H1 (cell line): ENCODE measurements around the gene CDKL4. TPM values are rescaled to one million over a fixed set of nuclear protein-coding genes. Genes with fewer than 3 reads are reported as not detected.

Experiments
- CTCF ChIA-PET: fragments of 300-600 bp; sonication (Branson Sonifier 250); formaldehyde crosslinking; loops from one replicate; lab custom pipeline; 2021; ENCODE audit not compliant: partially characterized antibody; lab: Charles Lee
- POLR2A ChIA-PET: fragments of 300-600 bp; sonication (Branson Sonifier 250); formaldehyde crosslinking; loops from one replicate; lab custom pipeline; 2021; ENCODE audit warnings: inconsistent platforms; ENCODE audit not compliant: partially characterized antibody; lab: Charles Lee
- DNase-seq, 2 experiments: peaks; one replicate each; pipeline versions ENCODE4 v3.0.0 to v3.0.0-alpha.2; 2010 to 2022; ENCODE audit warnings: low spot score in 2 of 2, low read depth in 1 of 2, mixed read lengths in 1 of 2
- FAIRE-seq: peaks from 2 replicates; lab custom pipeline; 2011; peaks lifted over from hg19 to GRCh38; lab: Jason Lieb, UNC
- H2AFZ ChIP-seq: 2 replicates; pipeline ENCODE4 v1.8.1; 2012; ENCODE audit warnings: low read length, inconsistent platforms
- H2AK5ac ChIP-seq: 2 replicates; pipeline ENCODE4 v1.6.1; 2013; ENCODE audit warnings: low read depth, low read length
- H2BK120ac ChIP-seq: replicated peaks from 2 replicates; pipeline ENCODE3; 2013; ENCODE audit warnings: low read depth, low read length, inconsistent platforms
- H2BK12ac ChIP-seq: 2 replicates; pipeline ENCODE4 v1.6.1; 2013; ENCODE audit warnings: low read depth, low read length
- H2BK15ac ChIP-seq: 2 replicates; pipeline ENCODE4 v1.6.1; 2013; ENCODE audit warnings: low read length
- H2BK20ac ChIP-seq: 2 replicates; pipeline ENCODE4 v1.6.1; 2013; ENCODE audit warnings: low read length
- H2BK5ac ChIP-seq: 2 replicates; pipeline ENCODE4 v1.6.1; 2013; ENCODE audit warnings: low read depth, low read length
- H3K14ac ChIP-seq: 2 replicates; pipeline ENCODE4 v1.6.1; 2013; ENCODE audit warnings: inconsistent platforms; ENCODE audit not compliant: insufficient read length
- H3K18ac ChIP-seq: 2 replicates; pipeline ENCODE4 v1.6.1; 2013; ENCODE audit warnings: low read length; ENCODE audit errors: extremely low read depth
- H3K23ac ChIP-seq: 2 replicates; pipeline ENCODE4 v1.6.1; 2013; ENCODE audit warnings: inconsistent platforms; ENCODE audit not compliant: insufficient read length
- H3K23me2 ChIP-seq: 2 replicates; pipeline ENCODE4 v1.6.1; 2013; ENCODE audit warnings: low read depth, low read length
- H3K27ac ChIP-seq: 2 replicates; pipeline ENCODE4 v1.6.1; 2011; ENCODE audit warnings: low read depth, low read length, inconsistent platforms
- H3K27me3 ChIP-seq, 4 experiments: replicated peaks in 1 of 4; 1 replicate in 1 of 4; 2 replicates in 3 of 4; pipeline versions ENCODE4 v1.6.1 to v1.8.1; 2011 to 2013; ENCODE audit warnings: low read length in 3 of 4, mild to moderate bottlenecking in 3 of 4, inconsistent platforms in 2 of 4, mixed read lengths in 2 of 4, moderate library complexity in 1 of 4; ENCODE audit not compliant: control insufficient read depth in 3 of 4, insufficient read depth in 3 of 4; ENCODE audit errors: extremely low read depth in 1 of 4
- H3K36me3 ChIP-seq, 4 experiments: 2 replicates each; pipeline versions ENCODE4 v1.6.1 to v1.8.1; 2011 to 2013; ENCODE audit warnings: mild to moderate bottlenecking in 4 of 4, low read length in 3 of 4, moderate library complexity in 2 of 4, control low read depth in 1 of 4, inconsistent platforms in 1 of 4; ENCODE audit not compliant: insufficient read depth in 4 of 4, control insufficient read depth in 2 of 4
- H3K4ac ChIP-seq: replicated peaks from 2 replicates; pipeline ENCODE3; 2013; ENCODE audit warnings: low read length, low read depth, mixed read lengths, inconsistent platforms; ENCODE audit not compliant: insufficient read length
- H3K4me1 ChIP-seq, 4 experiments: replicated peaks in 1 of 4; 1 replicate in 1 of 4; 2 replicates in 3 of 4; pipeline versions ENCODE4 v1.6.1 to v1.8.1; 2011 to 2013; ENCODE audit warnings: low read length in 3 of 4, inconsistent platforms in 2 of 4, mixed read lengths in 1 of 4; ENCODE audit not compliant: insufficient read depth in 4 of 4, control insufficient read depth in 3 of 4
- H3K4me2 ChIP-seq, 2 experiments: 2 replicates each; pipeline versions ENCODE4 v1.6.1 to v1.8.1; 2011 to 2013; ENCODE audit warnings: low read depth in 2 of 2, low read length in 2 of 2, control low read depth in 1 of 2, inconsistent platforms in 1 of 2, mild to moderate bottlenecking in 1 of 2; ENCODE audit not compliant: insufficient read depth in 1 of 2
- H3K4me3 ChIP-seq, 4 experiments: fragments of 200-600, 300-600 bp in 1 of 4; sonication (generic), shearing (Covaris generic), sonication (Bioruptor Twin) in 1 of 4; 2 replicates each; pipeline versions ENCODE4 v1.5.1 to v1.8.1; 2011 to 2016; ENCODE audit warnings: low read length in 4 of 4, low read depth in 3 of 4, control low read depth in 2 of 4, inconsistent platforms in 2 of 4, mild to moderate bottlenecking in 2 of 4, mixed read lengths in 1 of 4, moderate library complexity in 1 of 4; ENCODE audit not compliant: insufficient read depth in 2 of 4; ENCODE audit errors: extremely low read depth in 1 of 4
- H3K56ac ChIP-seq: replicated peaks from 2 replicates; pipeline ENCODE3; 2013; ENCODE audit warnings: low read depth, mild to moderate bottlenecking, mixed read lengths, low read length, inconsistent platforms; ENCODE audit not compliant: insufficient read length
- H3K79me1 ChIP-seq: 2 replicates; pipeline ENCODE4 v1.6.1; 2013; ENCODE audit warnings: low read depth, low read length, control low read depth
- H3K79me2 ChIP-seq, 2 experiments: 2 replicates each; pipeline versions ENCODE4 v1.6.1 to v1.8.1; 2012 to 2013; ENCODE audit warnings: low read length in 2 of 2, mild to moderate bottlenecking in 2 of 2, inconsistent platforms in 1 of 2; ENCODE audit not compliant: insufficient read depth in 2 of 2, control insufficient read depth in 1 of 2
- H3K9ac ChIP-seq, 4 experiments: replicated peaks in 1 of 4; 1 replicate in 1 of 4; 2 replicates in 3 of 4; pipeline versions ENCODE4 v1.6.1 to v1.8.1; 2011 to 2013; ENCODE audit warnings: low read depth in 3 of 4, low read length in 3 of 4, control low read depth in 2 of 4, mild to moderate bottlenecking in 2 of 4, moderate library complexity in 2 of 4, inconsistent platforms in 1 of 4; ENCODE audit errors: extremely low read depth in 1 of 4
- H3K9me3 ChIP-seq, 2 experiments: 2 replicates each; pipeline versions ENCODE4 v1.6.1 to v1.8.1; 2012 to 2013; ENCODE audit warnings: mild to moderate bottlenecking in 2 of 2, moderate library complexity in 2 of 2, control low read depth in 1 of 2, inconsistent platforms in 1 of 2, low read depth in 1 of 2, low read length in 1 of 2, mixed read lengths in 1 of 2; ENCODE audit not compliant: insufficient read depth in 2 of 2
- H4K20me1 ChIP-seq, 2 experiments: replicated peaks in 1 of 2; 2 replicates each; pipeline versions ENCODE3 to v1.8.1; 2011 to 2013; ENCODE audit warnings: inconsistent platforms in 2 of 2, low read length in 2 of 2, mild to moderate bottlenecking in 1 of 2; ENCODE audit not compliant: insufficient read depth in 2 of 2, control insufficient read depth in 1 of 2
- H4K5ac ChIP-seq: 2 replicates; pipeline ENCODE4 v1.6.1; 2013; ENCODE audit warnings: low read length, low read depth, mixed read lengths, inconsistent platforms; ENCODE audit not compliant: insufficient read length
- H4K8ac ChIP-seq: 2 replicates; pipeline ENCODE4 v1.8.0; 2013; ENCODE audit warnings: mild to moderate bottlenecking, moderate library complexity, low read length, inconsistent platforms; ENCODE audit not compliant: insufficient read depth; ENCODE audit errors: extremely low read depth
- H4K91ac ChIP-seq: replicated peaks from 2 replicates; pipeline ENCODE3; 2013; ENCODE audit warnings: low read length, mixed read lengths, inconsistent platforms; ENCODE audit not compliant: insufficient read length
- ATF2 ChIP-seq: IDR thresholded peaks from 2 replicates; pipeline ENCODE4 v1.6.1; 2012; ENCODE audit warnings: low read length, inconsistent platforms
- CREB1 ChIP-seq: IDR thresholded peaks from 2 replicates; pipeline ENCODE4 v1.6.1; 2012; ENCODE audit warnings: inconsistent platforms
- CTBP2 ChIP-seq: IDR thresholded peaks from 2 replicates; pipeline ENCODE4 v1.7.0; 2011; ENCODE audit warnings: borderline replicate concordance, mild to moderate bottlenecking, moderate library complexity, mixed read lengths, low read length; ENCODE audit not compliant: insufficient read depth, insufficient read length
- HDAC2 ChIP-seq, 2 experiments: fragments of 300-600 bp in 1 of 2; sonication (generic) in 1 of 2; IDR thresholded peaks; 2 replicates each; pipeline ENCODE4 v1.6.1; 2011 to 2012; ENCODE audit warnings: low read depth in 2 of 2, low read length in 2 of 2, mild to moderate bottlenecking in 2 of 2, moderate library complexity in 2 of 2, borderline replicate concordance in 1 of 2, inconsistent platforms in 1 of 2
- JUND ChIP-seq: IDR thresholded peaks from 2 replicates; pipeline ENCODE4 v1.6.1; 2011; ENCODE audit warnings: mild to moderate bottlenecking, improper control_type of control experiment, low read length
- KDM5A ChIP-seq: fragments of 200-600 bp; IDR thresholded peaks from 2 replicates; pipeline ENCODE4 v1.7.1; 2012; ENCODE audit warnings: mild to moderate bottlenecking, low read length, inconsistent platforms, mixed read lengths
- MAFK ChIP-seq: IDR thresholded peaks from 2 replicates; pipeline ENCODE4 v1.6.1; 2012; ENCODE audit warnings: low read depth, mild to moderate bottlenecking, improper control_type of control experiment, low read length
- NANOG ChIP-seq: IDR thresholded peaks from 2 replicates; pipeline ENCODE4 v1.6.1; 2011; ENCODE audit warnings: low read length, low read depth, mild to moderate bottlenecking, inconsistent platforms; ENCODE audit not compliant: insufficient read depth, poor library complexity, severe bottlenecking
- POLR2AphosphoS5 ChIP-seq: IDR thresholded peaks from 2 replicates; pipeline ENCODE4 v1.6.1; 2011; ENCODE audit warnings: low read depth, low read length
- RXRA ChIP-seq: IDR thresholded peaks from 2 replicates; pipeline ENCODE4 v1.6.1; 2011; ENCODE audit warnings: low read depth, mild to moderate bottlenecking, low read length, moderate library complexity; ENCODE audit not compliant: insufficient read depth
- SIRT6 ChIP-seq: IDR thresholded peaks from one replicate; pipeline ENCODE4 v1.7.1; 2012; ENCODE audit warnings: low read length, inconsistent platforms
- SP2 ChIP-seq: IDR thresholded peaks from 2 replicates; pipeline ENCODE4 v1.6.1; 2012; ENCODE audit warnings: mild to moderate bottlenecking, low read length, inconsistent platforms
- WGBS, 2 experiments: shearing (Covaris generic) in 1 of 2; methylation state at CpG; one replicate each; pipeline versions ENCODE4 v1.1.6 to v1.1.7; 2013 to 2015; ENCODE audit warnings: low lambda C conversion rate in 2 of 2, mixed read lengths in 2 of 2, inconsistent platforms in 1 of 2, low coverage in 1 of 2, missing lambda C conversion rate in 1 of 2; ENCODE audit not compliant: insufficient replicate concordance in 2 of 2, insufficient coverage in 1 of 2, insufficient read length in 1 of 2; ENCODE audit errors: extremely low coverage in 1 of 2, missing lambda C conversion rate in 1 of 2; 5-methylcytosine and 5-hydroxymethylcytosine counted together
- polyA plus RNA-seq, 7 experiments: library from polyadenylated mRNA; depleted of rRNA in 3 of 7; stranded (reverse) in 5 of 7; unstranded in 2 of 7; fragments of >200 nt in 5 of 7; fragments of 200-250 nt in 2 of 7; gene quantifications; 1 replicate in 5 of 7; 2 replicates in 1 of 7; 4 replicates in 1 of 7; pipeline versions ENCODE4 v1.2.1 to v1.2.3, GENCODE V29; 2011 to 2013; ENCODE audit warnings: missing spikeins in 2 of 7, mixed read lengths in 2 of 7
- total RNA-seq: library from RNA; stranded (reverse); fragmentation: NEBNext Ultra II Directional; extraction: Animal tissue kit (Norgen Biotek cat#: 25700); gene quantifications from 2 replicates; pipeline ENCODE4 v1.2.1, GENCODE V29; 2021

Gene CDKL4
- total and polyA plus RNA-seq, 2 of the 8 experiments (the other 6 are each of a cell fraction or from before 2014, with no cell fraction given): not detected

- no peak overlapping the region for H2AK5ac ChIP-seq
- no peaks in the 10 kb centered on the region for H3K36me3 ChIP-seq
- no peak overlapping the region for H4K91ac ChIP-seq
- 89% methylated on average over 2 of the region's 2 CpGs; no CpG with 5 or more reads in 1 of the 2 experiments for WGBS, 2 experiments
- no peak overlapping the region for H3K56ac ChIP-seq
- H2AFZ ChIP-seq: no peak overlapping the region
- H4K5ac ChIP-seq: no peak overlapping the region
- TF ChIP-seq CREB1 (no peak), ATF2 (no peak), POLR2AphosphoS5 (no peak), SIRT6 (no peak), KDM5A (no peak), RXRA (no peak), NANOG (no peak), CTBP2 (no peak), JUND (no peak), HDAC2 (IDR thresholded peaks at IDR 0.05; ENCODE audit: borderline replicate concordance in 1 of 2, low read depth in 2 of 2, low read length in 2 of 2) (no peak), MAFK (no peak), SP2 (no peak)
- H4K8ac ChIP-seq: no peak overlapping the region
- H3K4ac ChIP-seq: no peak overlapping the region
- no peak overlapping the region for H2BK15ac ChIP-seq
- H3K27ac ChIP-seq: no peak overlapping the region
- ChIA-PET CTCF (interaction anchor here (0.9 to 6.1 kb wide), 2 partner anchors 13 to 23 kb away, joined by 3 to 38 read pairs; no protein-coding TSS in a partner anchor), POLR2A (no interaction called here)
- H3K4me3 ChIP-seq: no peak overlapping the region
- no peak overlapping the region for H3K23ac ChIP-seq
- no peaks in the 10 kb centered on the region; a peak in 3 of 7 replicates for H3K4me1 ChIP-seq
- no peaks in the 10 kb centered on the region for H4K20me1 ChIP-seq
- H2BK20ac ChIP-seq: no peak overlapping the region
- H3K9ac ChIP-seq: no peak overlapping the region
- no peak for DNase-seq
- H3K4me2 ChIP-seq: no peak overlapping the region
- FAIRE-seq: no peak
- no peaks in the 10 kb centered on the region for H3K23me2 ChIP-seq
- no peak overlapping the region for H2BK5ac ChIP-seq
- H3K18ac ChIP-seq: no peak overlapping the region
- no peak overlapping the region for H3K14ac ChIP-seq
- no peaks in the 10 kb centered on the region for H3K9me3 ChIP-seq
- no peaks in the 10 kb centered on the region for H3K79me1 ChIP-seq
- no peaks in the 10 kb centered on the region for H3K27me3 ChIP-seq
- H3K79me2 ChIP-seq: no peaks in the 10 kb centered on the region
- no peak overlapping the region for H2BK120ac ChIP-seq
- no peak overlapping the region for H2BK12ac ChIP-seq
These were observed 28.2 kb downstream of the CDKL4 start for GRCh38 chr2:39215545-39215944.
